Suprapubic skin (tissue), 3 donors: ENCODE data around the gene TBL1X.

Experiments used
- EP300 ChIP-seq: sonication (generic); formaldehyde crosslinking; IDR thresholded peaks from one replicate; pipeline ENCODE4 v1.6.1; 2017; ENCODE audit warnings: antibody characterized with exemption
- POLR2A ChIP-seq, 2 donors: fragments of 450-650 bp; IDR thresholded peaks; one replicate each; pipeline ENCODE4 v1.6.1; 2017; ENCODE audit warnings: antibody characterized with exemption in 2 of 2, mild to moderate bottlenecking in 2 of 2, moderate library complexity in 2 of 2
- TF ChIP-seq, protein P1 (sequence below), 2 donors: fragments of 200-600 bp in 1 of 2; fragments of 450-650 bp in 1 of 2; sonication (generic) in 1 of 2; IDR thresholded peaks; one replicate each; pipeline ENCODE4 v1.5.1; 2016 to 2019; ENCODE audit warnings: antibody characterized with exemption in 2 of 2, mild to moderate bottlenecking in 1 of 2, moderate library complexity in 1 of 2

DNA sequence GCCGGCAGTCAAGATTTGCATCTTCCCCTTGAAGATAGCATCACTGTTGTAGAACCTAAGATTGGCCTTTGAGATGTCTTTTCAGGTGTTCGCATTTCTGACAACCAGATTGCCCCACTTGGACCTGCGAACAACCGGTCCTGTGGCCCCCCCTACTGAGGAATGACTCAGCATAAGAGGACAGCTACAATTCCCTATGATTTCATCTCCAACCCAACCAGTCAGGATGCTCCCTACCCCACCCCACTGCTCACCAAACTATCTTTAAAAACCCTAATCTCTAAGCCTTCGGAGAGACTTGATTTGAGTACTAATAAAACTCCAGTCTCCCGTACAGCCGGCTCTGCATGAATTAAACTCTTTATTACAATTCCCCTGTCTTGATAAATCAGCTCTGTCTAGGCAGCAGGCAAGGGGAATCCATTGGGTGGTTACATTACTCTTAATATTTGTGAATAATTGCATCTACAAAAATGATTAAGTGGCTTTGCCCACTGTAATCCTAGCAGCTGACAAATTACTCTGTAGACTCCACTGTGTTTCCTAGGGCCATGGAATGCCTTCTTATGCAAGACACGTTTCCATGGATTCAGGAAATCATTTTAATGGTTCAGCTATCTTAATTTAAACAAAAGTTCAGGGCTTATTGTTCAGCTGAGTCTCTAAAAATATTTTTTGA lies 205.4 kb downstream of the TBL1X start:
- TF ChIP-seq, protein P1, sequence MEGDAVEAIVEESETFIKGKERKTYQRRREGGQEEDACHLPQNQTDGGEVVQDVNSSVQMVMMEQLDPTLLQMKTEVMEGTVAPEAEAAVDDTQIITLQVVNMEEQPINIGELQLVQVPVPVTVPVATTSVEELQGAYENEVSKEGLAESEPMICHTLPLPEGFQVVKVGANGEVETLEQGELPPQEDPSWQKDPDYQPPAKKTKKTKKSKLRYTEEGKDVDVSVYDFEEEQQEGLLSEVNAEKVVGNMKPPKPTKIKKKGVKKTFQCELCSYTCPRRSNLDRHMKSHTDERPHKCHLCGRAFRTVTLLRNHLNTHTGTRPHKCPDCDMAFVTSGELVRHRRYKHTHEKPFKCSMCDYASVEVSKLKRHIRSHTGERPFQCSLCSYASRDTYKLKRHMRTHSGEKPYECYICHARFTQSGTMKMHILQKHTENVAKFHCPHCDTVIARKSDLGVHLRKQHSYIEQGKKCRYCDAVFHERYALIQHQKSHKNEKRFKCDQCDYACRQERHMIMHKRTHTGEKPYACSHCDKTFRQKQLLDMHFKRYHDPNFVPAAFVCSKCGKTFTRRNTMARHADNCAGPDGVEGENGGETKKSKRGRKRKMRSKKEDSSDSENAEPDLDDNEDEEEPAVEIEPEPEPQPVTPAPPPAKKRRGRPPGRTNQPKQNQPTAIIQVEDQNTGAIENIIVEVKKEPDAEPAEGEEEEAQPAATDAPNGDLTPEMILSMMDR (IDR thresholded peaks at IDR 0.05), result no peak
- TF ChIP-seq EP300 (no peak), POLR2A (IDR thresholded peaks at IDR 0.05) (no peak)
